GM23338 (cell line): ENCODE data around the gene AGAP1. TPM values are rescaled to one million over a fixed set of nuclear protein-coding genes. Genes with fewer than 3 reads are reported as not detected.

Source experiments
- ATAC-seq: fragments of 200-7000 bp; cut with Tn5 transposase; 3 replicates; pipeline ENCODE4 v1.9.1; 2020
- DNase-seq: peaks from one replicate; pipeline ENCODE4 v3.0.0-alpha.2; 2015; ENCODE audit warnings: low spot score
- H2AFZ ChIP-seq: fragments of 200-600 bp; sonication (generic); 2 replicates; pipeline ENCODE4 v1.8.0; 2016; ENCODE audit warnings: antibody characterized with exemption, mild to moderate bottlenecking, moderate library complexity
- H3F3A ChIP-seq: fragments of 200-600 bp; sonication (generic); replicated peaks from 2 replicates; pipeline ENCODE4 v1.8.0; 2017; ENCODE audit warnings: antibody characterized with exemption, mixed run types, low read depth
- H3K27ac ChIP-seq: fragments of 200-600 bp; sonication (generic); 2 replicates; pipeline ENCODE4 v1.6.1; 2016; ENCODE audit warnings: low read depth
- H3K27me3 ChIP-seq: fragments of 200-600 bp; sonication (generic); 2 replicates; pipeline ENCODE4 v1.8.0; 2016; ENCODE audit warnings: mild to moderate bottlenecking, mixed run types, moderate library complexity; ENCODE audit not compliant: insufficient read depth
- H3K36me3 ChIP-seq: fragments of 200-600 bp; sonication (generic); 2 replicates; pipeline ENCODE4 v1.8.0; 2016; ENCODE audit warnings: mild to moderate bottlenecking; ENCODE audit not compliant: insufficient read depth
- H3K4me1 ChIP-seq: fragments of 200-600 bp; sonication (generic); 2 replicates; pipeline ENCODE4 v1.8.0; 2016; ENCODE audit warnings: mild to moderate bottlenecking, moderate library complexity; ENCODE audit not compliant: insufficient read depth
- H3K4me2 ChIP-seq: fragments of 200-600 bp; sonication (generic); 2 replicates; pipeline ENCODE4 v1.7.1; 2017; ENCODE audit warnings: mixed run types
- H3K4me3 ChIP-seq: fragments of 200-600 bp; sonication (generic); 2 replicates; pipeline ENCODE4 v1.6.1; 2016; ENCODE audit warnings: mixed run types
- H3K79me2 ChIP-seq: fragments of 200-600 bp; sonication (generic); replicated peaks from 2 replicates; pipeline ENCODE4 v1.8.0; 2017; ENCODE audit warnings: mild to moderate bottlenecking; ENCODE audit not compliant: insufficient read depth
- H3K9me2 ChIP-seq: fragments of 200-600 bp; sonication (generic); 2 replicates; pipeline ENCODE4 v1.8.0; 2017; ENCODE audit not compliant: insufficient read depth
- H4K20me1 ChIP-seq: fragments of 200-600 bp; sonication (generic); replicated peaks from 2 replicates; pipeline ENCODE4 v1.8.0; 2017; ENCODE audit warnings: mild to moderate bottlenecking; ENCODE audit not compliant: insufficient read depth
- H3K27ac Mint-ChIP-seq: 2 replicates; pipeline ENCODE4 v1.8.0; 2020; ENCODE audit warnings: inconsistent platforms, mild to moderate bottlenecking, moderate library complexity, mixed read lengths
- H3K27me3 Mint-ChIP-seq: 3 replicates; pipeline ENCODE4 v1.8.0; 2022; ENCODE audit warnings: low read depth, mild to moderate bottlenecking, moderate library complexity, mixed read lengths, inconsistent platforms; ENCODE audit not compliant: insufficient read depth, poor library complexity
- H3K36me3 Mint-ChIP-seq: 3 replicates; pipeline ENCODE4 v1.8.0; 2021; ENCODE audit warnings: low read depth, mild to moderate bottlenecking, inconsistent platforms, moderate library complexity, mixed read lengths
- H3K4me1 Mint-ChIP-seq: 3 replicates; pipeline ENCODE4 v1.8.0; 2020; ENCODE audit warnings: mild to moderate bottlenecking, inconsistent platforms, mixed read lengths
- H3K4me3 Mint-ChIP-seq: 3 replicates; pipeline ENCODE4 v1.8.0; 2021; ENCODE audit warnings: moderate library complexity, mild to moderate bottlenecking, inconsistent platforms, mixed read lengths
- H3K9me3 Mint-ChIP-seq: 3 replicates; pipeline ENCODE4 v1.8.0; 2020; ENCODE audit warnings: moderate library complexity, mild to moderate bottlenecking, inconsistent platforms, mixed read lengths
- CREB1 ChIP-seq: fragments of 250-450 bp; sonication (Bioruptor Pico); IDR thresholded peaks from 2 replicates; pipeline ENCODE4 v1.5.0; 2020; ENCODE audit warnings: low read depth, mild to moderate bottlenecking, moderate library complexity
- ETS1 ChIP-seq: IDR thresholded peaks from 2 replicates; pipeline ENCODE4 v1.6.1; 2016; ENCODE audit warnings: antibody characterized with exemption
- EZH2phosphoT487 ChIP-seq: fragments of 200-600 bp; sonication (generic); IDR thresholded peaks from one replicate; pipeline ENCODE4 v1.8.1; 2018; ENCODE audit warnings: antibody characterized with exemption; ENCODE audit not compliant: unreplicated experiment
- JUNB ChIP-seq: IDR thresholded peaks from one replicate; pipeline ENCODE4 v1.6.1; 2016; ENCODE audit warnings: antibody characterized with exemption; ENCODE audit not compliant: unreplicated experiment
- NANOG ChIP-seq: IDR thresholded peaks from 2 replicates; pipeline ENCODE4 v1.6.1; 2016; ENCODE audit warnings: antibody characterized with exemption, borderline replicate concordance
- POLR2AphosphoS5 ChIP-seq: IDR thresholded peaks from 2 replicates; pipeline ENCODE4 v1.6.1; 2016; ENCODE audit warnings: antibody characterized with exemption, low read depth
- REST ChIP-seq: IDR thresholded peaks from one replicate; pipeline ENCODE4 v1.6.1; 2018; ENCODE audit warnings: antibody characterized with exemption; ENCODE audit not compliant: unreplicated experiment
- STAT1 ChIP-seq: IDR thresholded peaks from one replicate; pipeline ENCODE4 v1.6.1; 2016; ENCODE audit warnings: antibody characterized with exemption; ENCODE audit not compliant: unreplicated experiment
- ZNF114 ChIP-seq: fragments of 250-450 bp; sonication (Bioruptor Pico); IDR thresholded peaks from 2 replicates; pipeline ENCODE4 v1.5.0; 2020; ENCODE audit warnings: mild to moderate bottlenecking, moderate library complexity
- ZNF331 ChIP-seq: fragments of 250-450 bp; sonication (Bioruptor Pico); IDR thresholded peaks from 2 replicates; pipeline ENCODE4 v1.5.0; 2020; ENCODE audit warnings: low read depth, mild to moderate bottlenecking, moderate library complexity
- ZNF462 ChIP-seq: fragments of 250-450 bp; sonication (Bioruptor Pico); IDR thresholded peaks from 2 replicates; pipeline ENCODE4 v1.5.0; 2020; ENCODE audit warnings: mild to moderate bottlenecking, moderate library complexity
- polyA plus RNA-seq: library from polyadenylated mRNA; unstranded; fragments of >200 nt; fragmentation: Nextera tagmentation; extraction: Ambion mirVana; gene quantifications from 2 replicates; pipeline ENCODE4 v1.2.1, GENCODE V29; 2016
- total RNA-seq: library from RNA; depleted of rRNA; stranded (reverse); fragments of >200 nt; shearing (Covaris generic); gene quantifications from 2 replicates; pipeline ENCODE4 v1.2.3, GENCODE V29; 2014

Gene AGAP1
- total and polyA plus RNA-seq, 2 experiments from 2014 or later = 13.3 to 27.9 TPM

- TF ChIP-seq STAT1 (no peak), REST (no peak), ETS1 (no peak), EZH2phosphoT487 (no peak), ZNF114 (CRISPR knock-in tag) (no peak), ZNF331 (CRISPR knock-in tag) (no peak), NANOG (no peak)
Measured at GRCh38 chr2:235989591-235989990, 495.7 kb downstream of the AGAP1 start (continued).

- DNase-seq (no peak), ATAC-seq (no peak)
- Histone ChIP-seq H3K4me3 (no peak overlapping the region), H3K4me2 (no peak overlapping the region), H3F3A (no peaks in the 10 kb centered on the region), H3K4me1 (no peaks in the 10 kb centered on the region; the same call in 1 of the 2 replicates), H3K27me3 (no peaks in the 10 kb centered on the region), H4K20me1 (0 out of 2 replicates have a peak, but pooled peaks cover 4% of the 10 kb centered on the region), H3K36me3 (no peaks in the 10 kb centered on the region), H2AFZ (no peak overlapping the region), H3K79me2 (no peaks in the 10 kb centered on the region), H3K27ac (no peak overlapping the region), H3K9me2 (no peaks in the 10 kb centered on the region; the same call in 1 of the 2 replicates)
- no peaks in the 10 kb centered on the region for H3K36me3 Mint-ChIP-seq
- no peaks in the 10 kb centered on the region for H3K9me3 Mint-ChIP-seq
- no peak overlapping the region for H3K4me3 Mint-ChIP-seq
- peaks cover 5% of the 10 kb centered on the region for H3K27me3 Mint-ChIP-seq
- no peak overlapping the region for H3K27ac Mint-ChIP-seq
- peaks cover 27% of the 10 kb centered on the region for H3K4me1 Mint-ChIP-seq
- TF ChIP-seq REST (no peak), ZNF462 (CRISPR knock-in tag) (no peak), JUNB (no peak), CREB1 (no peak), POLR2AphosphoS5 (no peak)
Measured at GRCh38 chr2:235990344-235990743, 496.5 kb downstream of the AGAP1 start.
